OCI-LY3 (cell line): Measurements from ENCODE around the gene TPM4.
A peak's percentile ranks its signal among the peaks of the same experiment; 100 is the strongest.

ENCODE experiments used
- EZH2phosphoT487 ChIP-seq: fragments of 200-600 bp; shearing (Covaris generic); IDR thresholded peaks from 2 replicates; pipeline ENCODE4 v1.6.1; 2018; ENCODE audit warnings: antibody characterized with exemption, mixed run types, low read depth
- TF ChIP-seq, protein P1 (sequence below): fragments of 200-600, 300-600 bp; sonication (generic); IDR thresholded peaks from 2 replicates; pipeline ENCODE4 v1.5.1; 2014; ENCODE audit warnings: antibody characterized with exemption, low read length, low read depth

DNA sequence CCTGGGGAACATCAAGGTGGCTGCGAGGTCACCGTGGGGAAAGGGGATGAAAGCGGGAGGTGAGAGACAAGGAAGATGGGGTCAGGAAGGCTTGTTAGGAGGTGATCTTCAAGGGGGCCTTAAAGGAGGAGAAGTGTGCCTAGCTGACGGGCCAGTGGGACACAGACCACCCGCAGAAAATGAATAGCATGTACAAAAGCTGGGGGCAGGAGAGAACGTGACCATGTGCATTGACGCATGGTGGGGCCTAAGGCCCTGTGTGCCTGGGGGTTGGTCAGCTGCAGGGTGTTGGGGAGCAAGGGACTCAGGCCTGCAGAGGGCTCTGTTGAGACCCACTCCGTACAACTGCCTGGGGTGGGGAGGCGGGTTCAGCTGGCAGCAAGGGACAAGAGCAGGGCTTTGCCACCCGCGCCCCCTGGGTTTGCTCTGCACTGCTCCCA lies 41.3 kb downstream of the TPM4 start:
- TF ChIP-seq, protein P1, sequence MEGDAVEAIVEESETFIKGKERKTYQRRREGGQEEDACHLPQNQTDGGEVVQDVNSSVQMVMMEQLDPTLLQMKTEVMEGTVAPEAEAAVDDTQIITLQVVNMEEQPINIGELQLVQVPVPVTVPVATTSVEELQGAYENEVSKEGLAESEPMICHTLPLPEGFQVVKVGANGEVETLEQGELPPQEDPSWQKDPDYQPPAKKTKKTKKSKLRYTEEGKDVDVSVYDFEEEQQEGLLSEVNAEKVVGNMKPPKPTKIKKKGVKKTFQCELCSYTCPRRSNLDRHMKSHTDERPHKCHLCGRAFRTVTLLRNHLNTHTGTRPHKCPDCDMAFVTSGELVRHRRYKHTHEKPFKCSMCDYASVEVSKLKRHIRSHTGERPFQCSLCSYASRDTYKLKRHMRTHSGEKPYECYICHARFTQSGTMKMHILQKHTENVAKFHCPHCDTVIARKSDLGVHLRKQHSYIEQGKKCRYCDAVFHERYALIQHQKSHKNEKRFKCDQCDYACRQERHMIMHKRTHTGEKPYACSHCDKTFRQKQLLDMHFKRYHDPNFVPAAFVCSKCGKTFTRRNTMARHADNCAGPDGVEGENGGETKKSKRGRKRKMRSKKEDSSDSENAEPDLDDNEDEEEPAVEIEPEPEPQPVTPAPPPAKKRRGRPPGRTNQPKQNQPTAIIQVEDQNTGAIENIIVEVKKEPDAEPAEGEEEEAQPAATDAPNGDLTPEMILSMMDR, result peak; percentile 80
- TF ChIP-seq EZH2phosphoT487, result no peak
